HepG2 (cell line): ENCODE results near the gene HYAL1. TPM values are rescaled to one million over a fixed set of nuclear protein-coding genes. Genes with fewer than 3 reads are reported as not detected.

Experiments
- DRAP1 ChIP-seq: IDR thresholded peaks from 2 replicates; pipeline ENCODE4 v1.6.1; 2016; ENCODE audit warnings: missing genetic modification reagents, missing compliant biosample characterization
- GABPB1 ChIP-seq: IDR thresholded peaks from 2 replicates; pipeline ENCODE4 v1.6.1; 2016; ENCODE audit warnings: mild to moderate bottlenecking, missing genetic modification reagents, moderate library complexity, missing compliant biosample characterization
- NFKB2 ChIP-seq: sonication (generic); formaldehyde crosslinking; IDR thresholded peaks from 2 replicates; pipeline ENCODE4 v1.4.0; 2020; ENCODE audit warnings: missing genetic modification reagents, borderline replicate concordance
- RARA ChIP-seq: IDR thresholded peaks from 2 replicates; pipeline ENCODE4 v1.6.1; 2016; ENCODE audit warnings: missing genetic modification reagents, missing compliant biosample characterization
- SRF ChIP-seq: IDR thresholded peaks from 2 replicates; pipeline ENCODE4 v1.6.1; 2011; ENCODE audit warnings: mild to moderate bottlenecking, low read depth, low read length, moderate library complexity
- TEAD3 ChIP-seq: optimal IDR thresholded peaks from 2 replicates; pipeline ENCODE3; 2016; ENCODE audit warnings: borderline replicate concordance
- UBTF ChIP-seq: sonication (generic); formaldehyde crosslinking; IDR thresholded peaks from 2 replicates; pipeline ENCODE4 v1.4.0; 2020; ENCODE audit warnings: mild to moderate bottlenecking, missing genetic modification reagents
- ZNF124 ChIP-seq: sonication (generic); formaldehyde crosslinking; IDR thresholded peaks from 2 replicates; pipeline ENCODE4 v1.4.0; 2020; ENCODE audit warnings: missing genetic modification reagents
- ZNF160 ChIP-seq: sonication (generic); formaldehyde crosslinking; IDR thresholded peaks from 2 replicates; pipeline ENCODE4 v1.8.0; 2022; ENCODE audit warnings: mild to moderate bottlenecking, inconsistent platforms, missing genetic modification reagents
- ZNF20 ChIP-seq: sonication (generic); formaldehyde crosslinking; IDR thresholded peaks from 2 replicates; pipeline ENCODE4 v1.4.0; 2020; ENCODE audit warnings: mild to moderate bottlenecking, moderate library complexity, missing genetic modification reagents
- ZNF251 ChIP-seq: sonication (generic); formaldehyde crosslinking; IDR thresholded peaks from 2 replicates; pipeline ENCODE4 v1.9.0; 2021; ENCODE audit warnings: mild to moderate bottlenecking, missing genetic modification reagents
- ZNF501 ChIP-seq: sonication (generic); formaldehyde crosslinking; IDR thresholded peaks from 2 replicates; pipeline ENCODE4 v1.5.1; 2020; ENCODE audit warnings: mild to moderate bottlenecking, moderate library complexity, missing genetic modification reagents
- ZNF572 ChIP-seq: sonication (generic); formaldehyde crosslinking; IDR thresholded peaks from 2 replicates; pipeline ENCODE4 v1.5.1; 2020; ENCODE audit warnings: mild to moderate bottlenecking, missing genetic modification reagents
- ZNF674 ChIP-seq: sonication (generic); formaldehyde crosslinking; IDR thresholded peaks from 2 replicates; pipeline ENCODE4 v1.5.0; 2020; ENCODE audit warnings: low read depth, mild to moderate bottlenecking, missing genetic modification reagents
- ZNF7 ChIP-seq: IDR thresholded peaks from 2 replicates; pipeline ENCODE4 v1.6.1; 2016; ENCODE audit warnings: missing biosample characterization, missing genetic modification reagents
- ZNF747 ChIP-seq: sonication (generic); formaldehyde crosslinking; IDR thresholded peaks from 2 replicates; pipeline ENCODE4 v1.8.1; 2023; ENCODE audit warnings: missing genetic modification reagents, mild to moderate bottlenecking, borderline replicate concordance
- ZNF792 ChIP-seq: IDR thresholded peaks from 2 replicates; pipeline ENCODE4 v1.6.1; 2016
- ZNF83 ChIP-seq: sonication (generic); formaldehyde crosslinking; IDR thresholded peaks from 2 replicates; pipeline ENCODE4 v1.4.0; 2020; ENCODE audit warnings: missing genetic modification reagents, mild to moderate bottlenecking, borderline replicate concordance
- polyA plus RNA-seq, 8 experiments: library from polyadenylated mRNA; depleted of rRNA in 3 of 8; stranded (reverse) in 7 of 8; unstranded in 1 of 8; fragments of >200 nt; fragmentation: Illumina TruSeq in 4 of 8; extraction: Trizol in 4 of 8; gene quantifications; 2 replicates each; pipeline versions ENCODE4 v1.2.1 to v1.2.3, GENCODE V29; 2011 to 2016; ENCODE audit warnings: low read depth in 4 of 8, missing spikeins in 1 of 8, mixed read lengths in 1 of 8; ENCODE audit not compliant: insufficient read depth in 1 of 8
- total RNA-seq, 5 experiments: library from RNA; depleted of rRNA; stranded (reverse); fragments of >200 nt; fragmentation: Illumina TruSeq; extraction: Trizol; gene quantifications; 2 replicates each; pipeline ENCODE4 v1.2.3, GENCODE V29; 2016; ENCODE audit warnings: low read depth in 1 of 5
- TF ChIP-seq, protein P1 (sequence below): sonication (generic); formaldehyde crosslinking; IDR thresholded peaks from 2 replicates; pipeline ENCODE4 v1.5.0; 2020; ENCODE audit warnings: mild to moderate bottlenecking, missing genetic modification reagents, borderline replicate concordance
- TF ChIP-seq, protein P2 (sequence below): sonication (generic); formaldehyde crosslinking; IDR thresholded peaks from 2 replicates; pipeline ENCODE4 v1.4.0; 2020; ENCODE audit warnings: mild to moderate bottlenecking, missing genetic modification reagents

Gene HYAL1
- total and polyA plus RNA-seq, 2 of the 13 experiments (the other 11 are each of a cell fraction or from before 2014, with no cell fraction given): 76.5 to 193 TPM

DNA sequence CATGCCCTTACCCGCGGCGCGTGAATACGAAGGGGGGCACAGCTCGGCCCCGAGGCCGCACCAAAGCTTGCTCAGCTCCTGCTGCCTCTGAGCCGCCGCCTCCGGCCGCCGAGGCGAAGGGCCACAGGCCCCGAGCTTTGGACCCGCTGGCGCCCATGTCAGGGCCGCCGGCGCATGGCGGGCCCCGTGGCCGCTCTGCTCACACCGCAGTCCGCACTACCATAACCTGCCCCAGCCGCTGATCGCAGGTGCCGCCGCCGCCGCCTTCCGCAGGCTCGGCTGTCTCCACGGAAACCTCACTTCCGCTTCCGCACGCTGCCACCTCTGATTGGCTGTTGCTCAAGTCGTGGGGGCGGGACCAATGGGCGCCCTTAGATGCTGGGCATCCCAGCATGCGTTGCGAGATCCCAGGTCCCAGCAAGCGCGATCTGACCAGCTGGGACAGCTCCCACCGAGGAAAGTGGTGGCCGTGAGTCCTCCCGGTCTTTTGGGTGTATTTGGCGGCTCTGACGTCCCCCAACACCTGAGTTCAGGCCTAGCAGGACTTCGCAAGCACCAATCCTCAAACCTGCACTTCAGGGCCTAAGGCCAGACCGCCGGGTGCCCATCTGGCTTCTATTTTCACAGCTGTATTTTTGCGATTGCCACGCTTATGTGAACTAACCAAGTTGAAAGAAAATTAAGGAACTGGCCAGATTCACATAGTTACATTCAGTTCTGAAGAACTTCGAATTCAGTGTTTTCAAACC is 24.7 kb upstream of the HYAL1 start, which contains the start of gene TUSC2 (continued):
- peak; percentile 25 for TF ChIP-seq UBTF (CRISPR knock-in tag)
- no peak for TF ChIP-seq ZNF674 (CRISPR knock-in tag)
- TF ChIP-seq ZNF124 (CRISPR knock-in tag): peak; percentile 40; the same call in 1 of the 2 replicates
- no peak for TF ChIP-seq ZNF7
- no peak for TF ChIP-seq RARA (CRISPR knock-in tag)
- TF ChIP-seq, protein P1, sequence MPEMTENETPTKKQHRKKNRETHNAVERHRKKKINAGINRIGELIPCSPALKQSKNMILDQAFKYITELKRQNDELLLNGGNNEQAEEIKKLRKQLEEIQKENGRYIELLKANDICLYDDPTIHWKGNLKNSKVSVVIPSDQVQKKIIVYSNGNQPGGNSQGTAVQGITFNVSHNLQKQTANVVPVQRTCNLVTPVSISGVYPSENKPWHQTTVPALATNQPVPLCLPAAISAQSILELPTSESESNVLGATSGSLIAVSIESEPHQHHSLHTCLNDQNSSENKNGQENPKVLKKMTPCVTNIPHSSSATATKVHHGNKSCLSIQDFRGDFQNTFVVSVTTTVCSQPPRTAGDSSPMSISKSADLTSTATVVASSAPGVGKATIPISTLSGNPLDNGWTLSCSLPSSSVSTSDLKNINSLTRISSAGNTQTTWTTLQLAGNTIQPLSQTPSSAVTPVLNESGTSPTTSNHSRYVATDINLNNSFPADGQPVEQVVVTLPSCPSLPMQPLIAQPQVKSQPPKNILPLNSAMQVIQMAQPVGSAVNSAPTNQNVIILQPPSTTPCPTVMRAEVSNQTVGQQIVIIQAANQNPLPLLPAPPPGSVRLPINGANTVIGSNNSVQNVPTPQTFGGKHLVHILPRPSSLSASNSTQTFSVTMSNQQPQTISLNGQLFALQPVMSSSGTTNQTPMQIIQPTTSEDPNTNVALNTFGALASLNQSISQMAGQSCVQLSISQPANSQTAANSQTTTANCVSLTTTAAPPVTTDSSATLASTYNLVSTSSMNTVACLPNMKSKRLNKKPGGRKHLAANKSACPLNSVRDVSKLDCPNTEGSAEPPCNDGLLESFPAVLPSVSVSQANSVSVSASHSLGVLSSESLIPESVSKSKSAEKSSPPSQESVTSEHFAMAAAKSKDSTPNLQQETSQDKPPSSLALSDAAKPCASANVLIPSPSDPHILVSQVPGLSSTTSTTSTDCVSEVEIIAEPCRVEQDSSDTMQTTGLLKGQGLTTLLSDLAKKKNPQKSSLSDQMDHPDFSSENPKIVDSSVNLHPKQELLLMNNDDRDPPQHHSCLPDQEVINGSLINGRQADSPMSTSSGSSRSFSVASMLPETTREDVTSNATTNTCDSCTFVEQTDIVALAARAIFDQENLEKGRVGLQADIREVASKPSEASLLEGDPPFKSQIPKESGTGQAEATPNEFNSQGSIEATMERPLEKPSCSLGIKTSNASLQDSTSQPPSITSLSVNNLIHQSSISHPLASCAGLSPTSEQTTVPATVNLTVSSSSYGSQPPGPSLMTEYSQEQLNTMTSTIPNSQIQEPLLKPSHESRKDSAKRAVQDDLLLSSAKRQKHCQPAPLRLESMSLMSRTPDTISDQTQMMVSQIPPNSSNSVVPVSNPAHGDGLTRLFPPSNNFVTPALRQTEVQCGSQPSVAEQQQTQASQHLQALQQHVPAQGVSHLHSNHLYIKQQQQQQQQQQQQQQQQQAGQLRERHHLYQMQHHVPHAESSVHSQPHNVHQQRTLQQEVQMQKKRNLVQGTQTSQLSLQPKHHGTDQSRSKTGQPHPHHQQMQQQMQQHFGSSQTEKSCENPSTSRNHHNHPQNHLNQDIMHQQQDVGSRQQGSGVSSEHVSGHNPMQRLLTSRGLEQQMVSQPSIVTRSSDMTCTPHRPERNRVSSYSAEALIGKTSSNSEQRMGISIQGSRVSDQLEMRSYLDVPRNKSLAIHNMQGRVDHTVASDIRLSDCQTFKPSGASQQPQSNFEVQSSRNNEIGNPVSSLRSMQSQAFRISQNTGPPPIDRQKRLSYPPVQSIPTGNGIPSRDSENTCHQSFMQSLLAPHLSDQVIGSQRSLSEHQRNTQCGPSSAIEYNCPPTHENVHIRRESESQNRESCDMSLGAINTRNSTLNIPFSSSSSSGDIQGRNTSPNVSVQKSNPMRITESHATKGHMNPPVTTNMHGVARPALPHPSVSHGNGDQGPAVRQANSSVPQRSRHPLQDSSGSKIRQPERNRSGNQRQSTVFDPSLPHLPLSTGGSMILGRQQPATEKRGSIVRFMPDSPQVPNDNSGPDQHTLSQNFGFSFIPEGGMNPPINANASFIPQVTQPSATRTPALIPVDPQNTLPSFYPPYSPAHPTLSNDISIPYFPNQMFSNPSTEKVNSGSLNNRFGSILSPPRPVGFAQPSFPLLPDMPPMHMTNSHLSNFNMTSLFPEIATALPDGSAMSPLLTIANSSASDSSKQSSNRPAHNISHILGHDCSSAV (CRISPR knock-in tag): no peak
- TF ChIP-seq ZNF20: no peak
- TF ChIP-seq TEAD3: peak; percentile 62
- TF ChIP-seq ZNF83 (CRISPR knock-in tag): no peak
- TF ChIP-seq GABPB1: peak; percentile 99
- peak; percentile 65; the same call in 1 of the 2 replicates for TF ChIP-seq ZNF747 (CRISPR knock-in tag)
- no peak for TF ChIP-seq SRF
- no peak for TF ChIP-seq ZNF251 (CRISPR knock-in tag)
- TF ChIP-seq, protein P2, sequence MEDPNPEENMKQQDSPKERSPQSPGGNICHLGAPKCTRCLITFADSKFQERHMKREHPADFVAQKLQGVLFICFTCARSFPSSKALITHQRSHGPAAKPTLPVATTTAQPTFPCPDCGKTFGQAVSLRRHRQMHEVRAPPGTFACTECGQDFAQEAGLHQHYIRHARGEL (CRISPR knock-in tag): no peak
- TF ChIP-seq ZNF792 (CRISPR knock-in tag): no peak
- TF ChIP-seq NFKB2: peak; percentile 83; the same call in 1 of the 2 replicates
- TF ChIP-seq ZNF501 (CRISPR knock-in tag): peak; percentile 65; the same call in 1 of the 2 replicates
- TF ChIP-seq DRAP1 (CRISPR knock-in tag): peak; percentile 98
- TF ChIP-seq ZNF160 (CRISPR knock-in tag): no peak
- TF ChIP-seq ZNF572 (CRISPR knock-in tag): no peak
